Activated naive CD4-positive, alpha-beta T cell (primary cell): Measurements from ENCODE around the gene MMP10.

Source experiments
- DNase-seq, 4 experiments: peaks; one replicate each; lab custom pipeline; 2025; lab: John Stamatoyannopoulos, UW

The MMP10 gene

DNA sequence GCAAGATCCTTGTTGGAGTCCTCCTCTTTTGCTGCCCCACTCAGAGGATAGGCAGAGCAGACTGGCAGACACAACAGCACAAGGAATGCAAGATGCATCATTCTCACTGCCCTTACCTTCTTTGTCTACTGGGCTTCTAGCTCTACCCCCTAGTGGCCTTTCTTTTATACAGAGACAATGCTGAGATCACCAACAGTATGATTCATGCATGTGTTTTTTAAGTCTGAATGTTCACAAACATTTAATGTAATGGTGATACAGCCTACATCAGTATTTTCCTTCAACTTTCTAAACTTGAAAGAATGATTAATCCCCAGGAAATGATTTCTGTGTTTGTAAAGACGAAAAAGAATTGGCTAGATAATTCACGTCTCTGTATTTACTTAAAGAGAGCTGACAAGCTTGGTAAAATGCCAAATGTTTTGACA is at the start of gene MMP10:
Gene MMP10 (minus strand): TSS at position 138 of the 428 bp plus-strand sequence. CDS start 37 bp downstream, at position 101.
- no peak for DNase-seq

DNA sequence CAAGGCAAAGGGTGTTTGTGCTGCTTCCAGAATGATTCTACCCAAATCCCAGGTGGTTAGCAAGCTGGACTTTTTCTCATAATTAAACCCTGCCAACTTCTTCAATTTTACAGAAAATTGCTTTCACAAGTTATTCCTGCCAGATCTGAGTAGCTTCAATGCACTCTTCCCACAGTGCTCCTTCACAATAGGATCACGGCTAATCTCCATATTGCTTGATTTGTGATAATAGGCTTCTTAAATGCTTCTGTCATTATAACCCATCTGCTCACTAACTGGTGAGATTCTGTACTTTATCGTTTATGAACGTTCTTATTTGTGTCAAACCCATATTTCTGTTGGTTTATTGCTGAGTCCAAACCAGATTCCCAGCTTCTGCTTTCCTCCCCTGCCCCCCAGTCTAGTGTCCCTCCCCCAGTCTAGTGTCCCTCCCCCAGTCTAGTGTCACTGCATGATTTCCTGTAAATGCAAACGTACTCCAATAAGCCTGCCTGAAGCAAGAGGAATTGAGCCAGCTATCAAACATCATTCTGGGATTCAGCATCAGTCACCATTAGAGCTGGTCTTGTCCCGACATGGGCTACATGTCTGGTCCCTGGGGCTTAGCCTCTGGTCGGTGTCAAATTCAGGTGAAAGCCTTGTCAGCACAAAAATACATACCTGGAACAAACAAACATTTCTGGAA is 49.0 kb upstream of the MMP10 start:
- DNase-seq: no peak

DNA sequence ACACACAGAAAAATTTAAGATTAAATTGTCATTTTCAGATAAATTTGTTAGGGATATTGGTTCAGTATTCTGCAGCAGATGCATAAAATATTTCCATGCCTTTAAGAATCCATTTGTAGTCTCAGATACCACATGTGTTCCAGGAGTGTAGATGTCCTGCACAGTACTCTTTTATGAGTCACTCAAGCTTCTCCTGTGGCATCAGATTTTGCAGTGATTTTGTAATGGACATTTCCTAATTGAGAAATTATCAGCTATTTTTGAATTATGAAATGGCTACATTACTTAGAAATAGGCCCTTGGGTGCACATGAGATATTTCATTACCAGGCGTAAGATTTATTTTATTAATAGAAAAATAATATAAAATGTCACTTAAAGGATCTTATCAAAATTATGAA is 44.1 kb upstream of the MMP10 start:
- DNase-seq: no peak

DNA sequence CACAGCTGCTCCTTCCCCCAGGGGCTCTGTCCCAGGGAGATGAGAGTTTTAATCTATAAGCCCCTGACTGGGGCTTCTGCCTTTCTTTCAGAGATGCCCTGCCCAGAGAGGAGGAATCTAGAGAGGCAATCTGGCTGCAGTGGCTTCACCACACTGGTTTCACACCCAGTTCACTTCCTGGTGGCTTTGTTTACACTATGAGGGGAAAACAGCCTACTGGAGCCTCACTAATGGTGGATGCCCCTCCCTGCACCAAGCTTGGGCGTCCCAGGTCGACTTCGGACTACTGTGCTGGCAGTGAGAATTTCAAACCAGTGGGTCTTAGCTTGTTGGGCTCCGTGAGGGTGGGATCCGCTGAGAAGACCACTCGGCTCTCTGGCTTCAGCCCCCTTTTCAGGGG is 39.1 kb upstream of the MMP10 start:
- no peak for DNase-seq

DNA sequence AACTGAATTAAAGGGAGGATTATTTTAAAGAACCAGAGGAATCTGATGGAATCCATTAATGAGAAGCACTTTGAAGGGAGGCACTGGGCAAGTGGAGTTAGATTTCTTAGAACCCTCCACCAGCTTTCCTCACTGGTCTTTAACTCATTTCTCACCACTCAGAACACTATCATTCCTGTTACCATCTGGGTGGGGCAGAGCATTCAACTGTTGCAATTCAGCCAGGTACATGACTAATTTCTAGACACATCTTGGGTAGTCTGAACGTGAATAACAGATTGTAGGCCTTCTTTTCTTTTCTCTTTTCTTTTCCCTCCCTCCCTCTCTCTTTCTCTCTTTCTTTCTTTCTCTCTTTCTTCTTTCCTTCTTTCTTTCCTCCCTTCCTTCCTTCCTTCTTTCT is 33.1 kb upstream of the MMP10 start:
- DNase-seq: no peak

DNA sequence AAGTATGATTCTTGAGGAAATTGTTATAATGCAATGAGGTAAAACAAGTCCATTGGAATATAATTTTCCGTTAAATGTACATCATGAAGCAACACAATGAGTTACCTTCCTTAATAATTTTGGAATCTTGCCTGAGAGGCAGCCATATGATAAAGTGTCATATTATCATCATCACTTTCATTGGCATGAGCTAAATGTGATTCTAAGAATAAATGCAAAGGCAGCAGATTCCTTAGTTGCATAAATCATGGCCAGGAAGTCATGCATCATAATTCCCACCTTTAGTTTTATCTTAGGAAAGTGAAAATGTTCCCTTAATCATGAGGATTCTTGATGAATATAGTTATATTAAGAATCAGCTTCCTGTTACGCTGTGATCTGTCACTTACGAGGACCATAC is 31.8 kb upstream of the MMP10 start:
- no peak for DNase-seq

DNA sequence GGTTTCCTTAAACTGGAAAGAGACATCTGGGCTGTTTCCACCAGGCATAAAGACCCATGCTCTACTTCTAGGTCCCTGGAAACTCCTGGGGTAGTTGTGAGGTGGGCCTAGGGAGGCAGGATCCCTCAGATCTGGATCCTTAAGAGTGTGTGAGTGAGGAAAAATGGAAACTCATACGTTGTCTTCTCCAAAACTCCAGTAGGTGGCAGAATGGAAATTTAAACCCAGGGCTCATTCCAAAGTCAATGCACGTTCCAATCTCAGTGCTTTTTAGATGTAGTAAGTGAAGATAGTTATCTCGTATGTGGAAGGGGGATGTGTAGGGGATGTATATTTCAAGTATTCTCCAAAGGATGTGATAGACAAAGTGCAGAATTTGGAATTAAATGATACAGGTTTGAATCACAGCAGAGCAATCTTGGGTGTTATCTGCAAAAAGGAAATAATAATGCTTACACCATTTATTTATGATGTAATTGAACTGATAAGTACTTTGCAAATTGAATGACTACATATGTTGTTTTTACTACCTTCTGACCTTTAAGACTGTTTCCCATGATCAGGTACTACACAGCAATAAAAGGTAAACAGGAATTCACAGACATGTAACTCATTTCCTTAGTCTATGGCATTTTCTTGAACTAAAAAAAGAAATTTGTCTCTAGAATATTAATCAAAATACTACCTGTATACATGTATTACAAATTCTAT is 30.7 kb upstream of the MMP10 start:
- DNase-seq: no peak

DNA sequence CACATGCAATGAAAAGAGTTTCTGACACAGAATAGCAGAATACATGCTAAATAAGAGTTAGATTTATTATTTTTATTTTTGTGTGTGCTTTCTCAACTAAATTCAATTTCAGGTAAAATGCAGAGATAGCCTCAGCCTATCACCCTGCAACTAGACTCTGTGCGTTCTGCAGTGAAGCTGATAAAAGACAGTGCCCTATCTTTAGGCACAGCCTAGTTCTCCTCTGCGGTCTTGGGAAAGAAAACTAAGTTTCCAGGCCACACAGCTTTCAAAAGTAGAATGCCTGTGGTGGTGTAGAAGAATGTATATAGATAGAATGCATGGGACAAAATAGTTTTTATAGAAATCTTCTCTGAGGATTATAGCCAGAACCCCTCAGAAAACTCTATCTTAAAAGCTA is 29.5 kb upstream of the MMP10 start:
- no peak for DNase-seq

DNA sequence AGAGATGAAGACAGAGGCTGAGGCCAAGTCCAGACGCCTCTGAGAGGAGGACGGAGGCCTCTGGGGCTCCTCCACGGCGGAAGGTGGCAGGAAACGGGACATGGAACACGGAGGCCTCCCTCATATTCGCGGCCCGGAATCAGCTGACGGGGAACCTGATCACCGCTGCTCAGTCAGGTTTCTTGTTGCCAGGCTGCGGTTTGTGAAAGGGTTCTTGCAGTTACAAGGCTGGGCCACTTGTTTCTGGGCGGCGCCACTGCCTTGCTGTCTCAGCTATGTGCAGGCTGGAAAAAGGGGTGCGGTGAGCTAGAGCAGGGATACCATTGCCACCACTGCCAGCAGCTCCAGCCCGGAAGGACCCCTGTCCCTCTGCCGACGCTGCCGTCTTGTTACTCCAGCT is 27.5 kb upstream of the MMP10 start:
- no peak for DNase-seq

DNA sequence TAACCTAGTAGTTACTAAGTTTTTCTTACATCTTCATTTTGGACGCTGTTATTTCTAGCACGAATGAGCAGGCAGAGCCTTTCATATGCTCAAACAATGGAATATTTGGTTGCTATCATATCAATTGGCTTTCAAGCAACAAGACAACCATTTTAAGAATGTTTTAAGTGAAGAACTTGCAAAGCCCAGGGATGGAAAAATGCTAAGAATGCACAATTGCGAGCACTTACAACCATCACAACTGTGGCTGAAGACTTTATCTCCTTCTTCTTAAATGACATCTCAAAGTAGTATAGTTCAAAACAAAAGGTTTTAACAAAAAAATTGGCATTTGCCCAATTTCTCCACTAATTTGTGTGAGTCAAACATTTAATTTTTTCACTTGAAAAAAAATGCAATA is 25.9 kb upstream of the MMP10 start:
- no peak for DNase-seq

DNA sequence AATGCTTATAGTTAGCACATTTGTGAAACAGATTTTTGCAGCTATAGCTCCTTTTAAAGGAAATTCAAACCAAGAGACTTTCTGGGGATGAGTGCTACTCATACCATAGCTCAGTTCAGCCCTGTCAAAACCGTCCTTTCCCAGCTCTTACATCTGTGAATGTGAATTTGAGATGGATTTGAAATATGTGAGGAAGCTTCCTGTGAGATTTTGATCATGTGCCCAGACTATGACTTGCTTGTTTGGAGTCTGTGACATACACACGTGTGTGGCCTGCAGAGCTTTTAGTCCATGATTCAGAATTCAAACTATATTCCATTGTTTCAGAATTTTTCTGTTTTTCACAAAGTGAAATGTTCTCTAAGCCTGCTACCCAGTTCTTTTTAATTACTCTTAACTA is 21.9 kb upstream of the MMP10 start:
- DNase-seq: no peak

DNA sequence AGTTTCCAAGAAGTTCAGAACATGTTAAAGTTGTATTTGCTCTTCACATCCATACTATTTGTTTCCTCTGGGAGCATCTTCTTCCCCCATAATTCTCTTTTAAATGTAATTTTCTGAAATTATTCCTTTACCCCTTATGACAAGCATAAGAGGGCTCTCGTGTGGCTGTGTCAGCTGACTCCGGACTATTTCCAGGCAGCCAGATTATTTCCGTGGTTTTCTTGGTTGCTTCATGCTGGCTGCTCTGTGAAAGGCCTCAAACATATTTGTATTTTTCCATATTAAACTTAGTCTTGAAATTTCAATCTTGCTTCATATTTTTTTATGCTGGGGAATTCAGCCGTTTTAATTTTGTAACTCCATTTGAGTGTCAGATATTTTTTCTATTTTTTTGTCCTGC is 20.3 kb upstream of the MMP10 start:
- no peak for DNase-seq

DNA sequence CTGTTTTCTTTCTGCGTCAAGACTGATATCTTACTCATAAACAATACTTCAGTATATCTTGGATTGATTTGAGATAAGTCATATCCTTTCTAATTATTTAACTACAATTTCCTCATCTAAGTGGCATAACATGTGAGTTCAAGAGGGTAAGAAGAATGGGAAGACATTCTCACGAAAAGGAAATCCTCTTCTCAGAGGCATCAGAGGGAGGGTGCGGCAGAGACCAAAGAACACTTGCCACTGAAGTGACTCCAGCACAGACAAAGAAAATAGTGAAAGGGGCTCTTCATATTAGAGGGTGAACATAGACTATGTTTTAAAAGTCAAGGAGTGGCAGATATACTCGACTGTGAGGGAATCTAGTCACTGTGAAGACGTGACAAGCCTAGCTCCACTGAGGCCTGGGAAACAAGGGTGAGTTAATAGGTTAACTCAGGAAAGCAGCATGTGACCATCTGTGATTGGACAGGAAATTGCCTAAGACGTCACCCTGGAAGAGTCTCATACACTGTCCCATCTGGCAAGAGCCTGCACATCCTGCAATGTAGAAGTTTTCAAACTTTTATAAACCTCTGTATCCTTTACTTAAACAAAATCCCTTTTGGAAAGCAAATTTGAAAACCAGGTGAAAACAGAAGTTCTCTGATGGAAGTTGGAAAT is 19.4 kb upstream of the MMP10 start:
- DNase-seq: no peak

DNA sequence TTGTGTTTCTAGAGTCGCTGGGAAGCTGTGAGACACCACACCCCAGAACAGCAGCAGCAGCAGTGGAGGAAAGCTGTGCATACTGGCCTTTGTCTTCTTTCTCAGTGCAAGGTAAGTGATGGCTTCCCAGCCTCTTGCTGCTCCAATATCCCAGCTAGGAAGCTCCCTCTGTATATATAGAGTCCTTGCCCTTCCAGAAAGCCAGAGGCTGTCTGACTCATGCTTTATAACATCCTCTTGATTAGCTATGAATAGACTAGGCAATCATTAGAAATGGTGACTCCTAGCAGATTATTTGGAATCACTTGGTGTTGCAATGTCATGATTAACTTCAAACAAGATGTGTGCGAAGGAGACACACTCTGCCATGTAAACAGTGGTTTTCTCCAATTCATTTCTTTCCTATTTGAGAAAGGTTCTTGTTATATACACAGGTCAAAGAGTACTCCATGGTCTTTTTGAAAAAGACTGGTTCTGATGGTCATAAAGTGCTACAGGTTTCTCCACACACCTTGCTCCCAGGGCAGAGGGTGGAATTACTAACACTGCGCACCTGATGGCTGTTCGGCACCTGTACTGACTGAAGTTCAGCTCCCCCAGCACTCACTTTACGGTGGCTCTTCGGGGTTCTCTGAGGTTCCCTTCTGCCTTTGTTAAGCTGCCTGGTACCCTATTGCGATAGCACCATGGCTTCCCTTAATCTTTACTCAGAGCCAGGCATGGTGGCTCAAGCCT is 17.8 kb upstream of the MMP10 start, which contains the start of gene MMP1:
Gene MMP1 (minus strand): TSS at position 149 of the 735 bp plus-strand sequence. CDS start 68 bp downstream, at position 81.
- DNase-seq: no peak

DNA sequence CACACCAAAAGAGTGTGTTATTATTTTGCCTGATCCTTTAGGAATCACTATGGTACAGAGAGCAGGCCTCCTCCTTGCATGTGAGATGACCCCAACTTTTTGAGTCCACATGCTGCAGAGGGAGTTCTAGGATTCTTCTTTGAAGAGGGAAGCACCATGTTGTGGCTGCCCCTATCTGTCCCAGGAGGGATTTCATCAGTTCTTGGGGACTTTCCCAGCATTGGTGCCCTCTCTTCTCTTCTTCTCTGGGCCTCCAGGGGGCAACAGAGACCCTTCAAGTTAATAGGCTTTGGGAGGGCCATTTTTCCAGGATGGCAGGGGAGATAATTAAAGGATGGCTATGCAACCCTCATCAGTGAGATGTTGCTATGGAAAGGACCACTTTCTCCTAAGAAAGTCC is 14.0 kb upstream of the MMP10 start:
- DNase-seq: no peak

DNA sequence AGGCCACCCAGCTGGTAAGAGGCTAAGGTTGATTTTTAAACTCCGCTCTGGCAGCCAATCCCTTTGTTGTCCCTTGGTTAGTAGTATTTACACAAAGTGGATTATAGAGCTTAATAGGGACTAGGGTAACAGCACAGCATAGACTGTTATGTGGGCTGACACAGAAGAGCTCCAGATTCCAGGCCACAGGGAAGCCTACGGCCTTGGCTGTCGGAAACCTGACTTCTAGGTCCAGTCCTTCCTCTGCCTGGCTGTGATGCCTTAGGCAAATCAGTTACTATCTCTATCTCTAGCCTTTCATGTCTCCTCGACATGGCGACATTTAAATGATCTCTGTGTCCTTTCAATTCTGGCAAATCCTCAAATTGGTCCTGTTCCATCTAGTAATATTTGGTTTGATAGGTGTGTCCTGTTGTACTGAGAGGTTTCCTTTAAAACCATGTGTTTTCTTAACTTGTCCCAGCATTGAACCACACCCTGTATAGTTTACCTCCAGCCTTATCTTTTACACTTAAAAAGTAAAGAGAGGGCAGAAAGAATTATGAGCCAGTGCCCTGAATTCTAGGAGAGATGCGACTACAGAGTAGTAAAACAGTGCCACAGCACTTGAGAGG is 13.4 kb upstream of the MMP10 start:
- no peak for DNase-seq

DNA sequence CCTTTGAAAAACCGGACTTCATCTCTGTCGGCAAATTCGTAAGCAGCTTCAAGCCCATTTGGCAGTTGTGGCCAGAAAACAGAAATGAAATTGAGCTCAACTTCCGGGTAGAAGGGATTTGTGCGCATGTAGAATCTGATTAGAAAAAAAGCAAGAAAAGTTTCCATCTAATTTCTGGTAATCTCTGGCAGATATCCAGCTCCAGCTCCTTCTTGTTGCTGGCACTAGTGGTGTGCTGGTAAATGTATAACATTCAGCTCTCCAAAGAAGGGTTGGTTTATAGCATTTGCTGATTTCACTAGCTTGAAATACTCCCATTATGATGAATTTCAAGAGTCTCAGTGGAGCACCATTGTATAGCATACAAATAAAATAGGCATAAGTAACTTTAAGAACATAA is 12.2 kb upstream of the MMP10 start:
- no peak for DNase-seq

DNA sequence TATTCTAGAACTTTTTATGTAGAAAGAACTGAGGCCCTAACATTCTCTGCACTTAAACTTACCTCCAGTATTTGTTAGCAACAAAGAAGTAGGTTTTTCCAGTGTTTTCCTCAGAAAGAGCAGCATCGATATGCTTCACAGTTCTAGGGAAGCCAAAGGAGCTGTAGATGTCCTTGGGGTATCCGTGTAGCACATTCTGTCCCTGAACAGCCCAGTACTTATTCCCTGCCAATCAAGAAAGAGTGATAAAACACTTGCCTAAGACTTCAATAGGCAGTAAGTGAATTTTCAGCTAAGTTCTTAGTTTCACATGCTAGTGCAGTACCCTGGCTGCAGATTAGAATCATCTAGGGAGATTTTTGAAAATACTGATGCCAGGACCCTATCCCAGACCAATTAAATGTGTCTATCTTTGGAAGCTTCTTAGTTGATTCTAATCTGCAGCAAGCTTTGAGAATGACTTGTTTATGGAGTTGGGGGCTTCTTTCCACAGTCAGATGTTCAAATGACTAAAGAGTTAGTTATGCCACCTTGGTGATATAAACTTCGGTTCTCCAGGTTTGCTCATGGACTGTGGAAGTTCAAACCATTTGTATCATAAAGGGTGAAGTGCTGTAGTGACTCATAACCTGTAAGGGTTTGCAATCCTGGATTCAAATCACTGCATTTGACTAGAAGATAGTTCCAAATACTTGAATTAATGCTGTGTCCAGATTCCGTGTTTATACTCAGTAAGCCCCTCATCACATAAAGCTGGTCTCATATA is 11.0 kb upstream of the MMP10 start:
- DNase-seq: no peak

DNA sequence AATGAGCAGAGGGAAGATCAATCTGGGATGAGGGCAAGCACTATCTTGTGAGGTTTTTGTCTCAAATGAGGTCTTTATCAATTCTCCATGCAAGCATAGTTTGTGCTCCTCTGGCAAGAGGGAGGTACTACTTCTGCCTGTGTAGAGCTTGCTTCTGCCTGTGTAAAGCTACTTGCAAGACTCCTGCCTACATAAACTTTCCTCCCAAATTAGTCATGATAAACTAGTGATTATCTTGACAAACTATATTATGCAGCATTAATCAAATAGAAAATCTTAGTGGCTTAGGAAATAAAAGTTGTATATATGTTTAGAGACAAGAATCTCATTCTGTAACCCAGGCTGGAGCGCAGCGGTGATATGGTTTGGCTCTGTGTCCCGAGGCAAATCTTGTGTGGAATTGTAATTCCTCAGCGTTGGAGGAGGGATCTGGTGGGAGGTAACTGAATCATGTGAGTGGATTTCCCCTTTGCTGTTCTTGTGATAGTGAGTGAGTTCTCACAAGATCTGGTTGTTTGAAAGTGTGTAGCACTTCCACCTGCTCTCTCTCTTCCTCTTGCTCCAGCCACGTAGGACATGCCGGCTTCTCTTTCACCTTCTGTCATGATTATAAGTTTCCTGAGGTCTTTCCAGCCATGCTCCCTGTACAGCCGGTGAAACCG is 8.0 kb upstream of the MMP10 start:
- DNase-seq: no peak

DNA sequence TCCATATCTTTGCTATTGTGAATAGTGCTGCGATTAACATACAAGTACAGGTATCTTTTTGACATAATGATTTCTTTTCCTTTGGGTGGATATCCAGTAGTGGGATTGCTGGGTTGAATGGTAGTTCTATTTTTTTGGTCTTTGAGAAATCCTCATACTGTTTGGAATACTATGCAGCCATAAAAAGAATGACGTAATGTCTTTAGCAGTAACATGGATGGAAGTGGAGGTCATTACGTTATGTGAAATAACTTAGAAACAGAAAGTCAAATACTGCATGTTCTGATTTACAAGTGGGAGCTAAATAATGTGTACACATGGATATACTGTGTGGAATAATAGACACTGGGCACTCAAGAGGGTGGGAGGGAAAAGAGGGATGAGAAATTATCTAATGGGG is 4.0 kb upstream of the MMP10 start:
- no peak for DNase-seq

DNA sequence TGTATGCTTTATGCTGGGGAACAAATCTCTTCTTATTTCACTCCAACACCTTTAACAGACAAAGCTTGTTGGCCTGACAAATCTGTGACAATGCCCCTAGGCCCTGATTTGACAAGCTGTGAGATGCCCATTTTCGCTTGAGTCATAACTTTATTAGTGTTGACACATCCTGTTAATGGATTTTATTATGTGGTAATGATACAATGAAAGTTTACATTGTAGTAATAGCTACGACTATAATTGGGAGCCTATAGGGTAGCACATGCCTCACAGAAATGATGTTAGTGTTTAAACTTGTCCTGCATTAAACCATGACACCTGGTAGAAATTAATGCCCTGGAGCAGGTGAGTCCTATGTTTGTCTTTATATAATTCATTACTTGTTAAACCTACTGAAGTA is 3.3 kb upstream of the MMP10 start:
- DNase-seq: no peak
